ENCODE measurements around the gene GALNT13.
A peak's percentile ranks its signal among the peaks of the same experiment; 100 is the strongest.

The GALNT13 gene

GRCh38 chr2:154408786-154409185 is 537.1 kb downstream of the GALNT13 start:
- H3K36me3 ChIP-seq: no peaks in the 10 kb centered on the region
- no peaks in the 10 kb centered on the region for H3K9me3 ChIP-seq
- DNase-seq: no peak
- H3K4me1 ChIP-seq: no peaks in the 10 kb centered on the region
- no peak for TF ChIP-seq CTCF (IDR thresholded peaks at IDR 0.05; ENCODE audit: low read depth, low read length)
- no peaks in the 10 kb centered on the region for H3K27me3 ChIP-seq
- no peak overlapping the region for H3K4me3 ChIP-seq (ENCODE audit: low read depth, low read length)

- no peak for DNase-seq
- Histone ChIP-seq H3K36me3 (no peaks in the 10 kb centered on the region), H3K27me3 (no peaks in the 10 kb centered on the region), H3K4me3 (ENCODE audit: low read depth, low read length) (no peak overlapping the region), H3K9me3 (no peaks in the 10 kb centered on the region), H3K4me1 (peaks cover 2% of the 10 kb centered on the region; the same call in 1 of the 2 replicates)
- TF ChIP-seq CTCF (IDR thresholded peaks at IDR 0.05; ENCODE audit: low read depth, low read length): no peak
These were observed 550.5 kb downstream of the GALNT13 start for GRCh38 chr2:154422251-154422650.

GRCh38 chr2:154425994-154426393 is 554.3 kb downstream of the GALNT13 start:
- DNase-seq: peak; percentile 65
- Histone ChIP-seq H3K9me3 (no peaks in the 10 kb centered on the region), H3K4me1 (peaks cover 2% of the 10 kb centered on the region; the same call in 1 of the 2 replicates), H3K4me3 (ENCODE audit: low read depth, low read length) (no peak overlapping the region), H3K27me3 (no peaks in the 10 kb centered on the region), H3K36me3 (no peaks in the 10 kb centered on the region)
- no peak for TF ChIP-seq CTCF (IDR thresholded peaks at IDR 0.05; ENCODE audit: low read depth, low read length)

GRCh38 chr2:154427453-154427852 is 555.7 kb downstream of the GALNT13 start:
- DNase-seq: no peak
- H3K27me3 ChIP-seq: no peaks in the 10 kb centered on the region

GRCh38 chr2:154428022-154428421 is 556.3 kb downstream of the GALNT13 start:
- peaks cover 2% of the 10 kb centered on the region; the same call in 1 of the 2 replicates for H3K4me1 ChIP-seq
- no peaks in the 10 kb centered on the region for H3K27me3 ChIP-seq
- no peak for DNase-seq
- H3K4me3 ChIP-seq (ENCODE audit: low read depth, low read length): no peak overlapping the region
- no peaks in the 10 kb centered on the region for H3K36me3 ChIP-seq
- no peaks in the 10 kb centered on the region for H3K9me3 ChIP-seq
- TF ChIP-seq CTCF (IDR thresholded peaks at IDR 0.05; ENCODE audit: low read depth, low read length): no peak

More at GRCh38 chr2:154427453-154427852, 555.7 kb downstream of the GALNT13 start:
- H3K4me1 ChIP-seq: peaks cover 2% of the 10 kb centered on the region; the same call in 1 of the 2 replicates
- no peaks in the 10 kb centered on the region for H3K36me3 ChIP-seq
- no peaks in the 10 kb centered on the region for H3K9me3 ChIP-seq
- no peak overlapping the region for H3K4me3 ChIP-seq (ENCODE audit: low read depth, low read length)
- no peak for TF ChIP-seq CTCF (IDR thresholded peaks at IDR 0.05; ENCODE audit: low read depth, low read length)

GRCh38 chr2:154433010-154433409 is 561.3 kb downstream of the GALNT13 start:
- Histone ChIP-seq H3K4me3 (ENCODE audit: low read depth, low read length) (no peak overlapping the region), H3K9me3 (no peaks in the 10 kb centered on the region), H3K27me3 (no peaks in the 10 kb centered on the region), H3K4me1 (no peaks in the 10 kb centered on the region), H3K36me3 (no peaks in the 10 kb centered on the region)
- no peak for DNase-seq
- no peak for TF ChIP-seq CTCF (IDR thresholded peaks at IDR 0.05; ENCODE audit: low read depth, low read length)

All from BE2C (cell line).